BE2C (cell line): ENCODE results near the gene GPR160.

Experiments used
- DNase-seq: peaks from one replicate; pipeline ENCODE4 v3.0.0-alpha.2; 2020
- H3K27me3 ChIP-seq: fragments of 250-450 bp; sonication (Bioruptor Pico); 2 replicates; pipeline ENCODE4 v1.5.1; 2020; ENCODE audit warnings: mild to moderate bottlenecking
- H3K36me3 ChIP-seq: fragments of 250-450 bp; sonication (Bioruptor Pico); 2 replicates; pipeline ENCODE4 v1.5.1; 2020; ENCODE audit warnings: mild to moderate bottlenecking
- H3K4me1 ChIP-seq: fragments of 250-450 bp; sonication (Bioruptor Pico); 2 replicates; pipeline ENCODE4 v1.5.1; 2020
- H3K4me3 ChIP-seq: 2 replicates; pipeline ENCODE4 v1.5.1; 2011; ENCODE audit warnings: low read depth, low read length
- H3K9me3 ChIP-seq: fragments of 250-450 bp; sonication (Bioruptor Pico); 2 replicates; pipeline ENCODE4 v1.5.1; 2020
- CTCF ChIP-seq: IDR thresholded peaks from 2 replicates; pipeline ENCODE4 v1.5.1; 2012; ENCODE audit warnings: mild to moderate bottlenecking, low read depth, low read length

The GPR160 gene

GRCh38 chr3:170040418-170040817 lies 2.6 kb downstream of the GPR160 start:
- no peak for DNase-seq
- peaks cover 40% of the 10 kb centered on the region for H3K27me3 ChIP-seq
- H3K9me3 ChIP-seq = no peaks in the 10 kb centered on the region
- TF ChIP-seq CTCF = no peak
- no peak overlapping the region for H3K4me3 ChIP-seq
- no peaks in the 10 kb centered on the region for H3K4me1 ChIP-seq
- H3K36me3 ChIP-seq = no peaks in the 10 kb centered on the region

- Histone ChIP-seq H3K27me3 (peaks cover 32% of the 10 kb centered on the region), H3K36me3 (no peaks in the 10 kb centered on the region), H3K4me3 (no peak overlapping the region), H3K4me1 (no peaks in the 10 kb centered on the region), H3K9me3 (no peaks in the 10 kb centered on the region)
- no peak for TF ChIP-seq CTCF
- DNase-seq = no peak
Measured at GRCh38 chr3:170043506-170043905, 5.7 kb downstream of the GPR160 start.

- no peaks in the 10 kb centered on the region for H3K4me1 ChIP-seq
- no peak for TF ChIP-seq CTCF
- H3K36me3 ChIP-seq = no peaks in the 10 kb centered on the region
- DNase-seq = no peak
- no peaks in the 10 kb centered on the region for H3K9me3 ChIP-seq
- peaks cover 25% of the 10 kb centered on the region for H3K27me3 ChIP-seq
- H3K4me3 ChIP-seq = no peak overlapping the region
Measured at GRCh38 chr3:170044271-170044670, 6.5 kb downstream of the GPR160 start.

GRCh38 chr3:170044795-170045244 lies 7.0 kb downstream of the GPR160 start:
- Histone ChIP-seq H3K27me3 (peaks cover 19% of the 10 kb centered on the region), H3K36me3 (no peaks in the 10 kb centered on the region), H3K9me3 (no peaks in the 10 kb centered on the region), H3K4me1 (no peaks in the 10 kb centered on the region), H3K4me3 (no peak overlapping the region)
- no peak for TF ChIP-seq CTCF
- DNase-seq = no peak

GRCh38 chr3:170046269-170047132 lies 8.7 kb downstream of the GPR160 start:
- no peaks in the 10 kb centered on the region for H3K36me3 ChIP-seq
- no peak for TF ChIP-seq CTCF
- H3K4me3 ChIP-seq = no peak overlapping the region
- no peaks in the 10 kb centered on the region for H3K9me3 ChIP-seq
- H3K27me3 ChIP-seq = peaks cover 6% of the 10 kb centered on the region
- DNase-seq = no peak
- no peaks in the 10 kb centered on the region for H3K4me1 ChIP-seq

GRCh38 chr3:170047133-170047404 lies 9.3 kb downstream of the GPR160 start:
- no peak for DNase-seq
- H3K27me3 ChIP-seq = no peaks in the 10 kb centered on the region; the same call in 1 of the 2 replicates
- H3K9me3 ChIP-seq = no peaks in the 10 kb centered on the region; the same call in 1 of the 2 replicates
- no peak for TF ChIP-seq CTCF
- H3K4me3 ChIP-seq = no peak overlapping the region
- no peaks in the 10 kb centered on the region for H3K4me1 ChIP-seq
- no peaks in the 10 kb centered on the region for H3K36me3 ChIP-seq
